ENCODE data around the gene OTUD3. TPM values are rescaled to one million over a fixed set of nuclear protein-coding genes. Genes with fewer than 3 reads are reported as not detected.
A peak's percentile ranks its signal among the peaks of the same experiment; 100 is the strongest.

OTUD3 gene
- total and polyA plus RNA-seq, 9 of the 15 experiments (the other 6 are each of a cell fraction or from before 2014, with no cell fraction given), result 2.0 to 16.6 (median 11.0) TPM

GRCh38 chr1:19877821-19878636 is 4.2 kb upstream of the OTUD3 start (continued):
- no peak for TF ChIP-seq ZNF184 (CRISPR knock-in tag; IDR thresholded peaks at IDR 0.05)
- TF ChIP-seq RBM25 (IDR thresholded peaks at IDR 0.05; ENCODE audit: low read depth, low read length, severe bottlenecking), result no peak
- peak; percentile 74 for TF ChIP-seq HIVEP1 (CRISPR knock-in tag; IDR thresholded peaks at IDR 0.05)
- no peak for TF ChIP-seq SAP30 (IDR thresholded peaks at IDR 0.05; ENCODE audit: borderline replicate concordance, insufficient read depth, low read depth, low read length, poor library complexity, severe bottlenecking)
- TF ChIP-seq MLLT1 (IDR thresholded peaks at IDR 0.05), result peak in 1 of 2 experiments; percentile 18; a peak in 1 of 4 replicates
- TF ChIP-seq ZNF766 (CRISPR knock-in tag; conservative IDR thresholded peaks at IDR 0.05), result peak; percentile 77
- 0 out of 2 replicates have a peak, but pooled peaks have one; percentile 23 for TF ChIP-seq LCOR (CRISPR knock-in tag; IDR thresholded peaks at IDR 0.05)
- TF ChIP-seq MAX (CRISPR knock-in tag; IDR thresholded peaks at IDR 0.05), result peak; percentile 85
- TF ChIP-seq ATF1 (CRISPR knock-in tag; IDR thresholded peaks at IDR 0.05), result no peak
- TF ChIP-seq ATF1 (tag; IDR thresholded peaks at IDR 0.05), result peak; percentile 65; the same call in 1 of the 2 replicates
- no peak for TF ChIP-seq NR3C1 (CRISPR knock-in tag; IDR thresholded peaks at IDR 0.05)
- TF ChIP-seq MYC (IDR thresholded peaks at IDR 0.05; ENCODE audit: low read depth, low read length), result peak; percentile 97
- no peak for TF ChIP-seq MYC (CRISPR knock-in tag; IDR thresholded peaks at IDR 0.05; ENCODE audit: borderline replicate concordance, low read depth)
- TF ChIP-seq CREB3 (tag; conservative IDR thresholded peaks at IDR 0.05; ENCODE audit: low read depth), result peak; percentile 90
- TF ChIP-seq ZNF511 (CRISPR knock-in tag; IDR thresholded peaks at IDR 0.05), result no peak
- TF ChIP-seq USF1 (CRISPR knock-in tag; IDR thresholded peaks at IDR 0.05), result peak; percentile 38; the same call in 1 of the 2 replicates
- no peak for TF ChIP-seq TARDBP (IDR thresholded peaks at IDR 0.05)
- no peak for TF ChIP-seq NR2F6 (CRISPR knock-in tag; IDR thresholded peaks at IDR 0.05)
- 0 out of 2 replicates have a peak, but pooled peaks have one; percentile 71 for TF ChIP-seq ETS1 (conservative IDR thresholded peaks at IDR 0.05; ENCODE audit: control insufficient read depth, low read depth, low read length)
- TF ChIP-seq RNF2 (IDR thresholded peaks at IDR 0.05), result peak; percentile 77; the same call in 1 of the 2 replicates
- TF ChIP-seq CREB1 (IDR thresholded peaks at IDR 0.05), result no peak
- TF ChIP-seq CREB1 (CRISPR knock-in tag; IDR thresholded peaks at IDR 0.05), result 0 out of 2 replicates have a peak, but pooled peaks have one; percentile 14
